ENCODE measurements around the gene RERE.

Gene RERE

DNA sequence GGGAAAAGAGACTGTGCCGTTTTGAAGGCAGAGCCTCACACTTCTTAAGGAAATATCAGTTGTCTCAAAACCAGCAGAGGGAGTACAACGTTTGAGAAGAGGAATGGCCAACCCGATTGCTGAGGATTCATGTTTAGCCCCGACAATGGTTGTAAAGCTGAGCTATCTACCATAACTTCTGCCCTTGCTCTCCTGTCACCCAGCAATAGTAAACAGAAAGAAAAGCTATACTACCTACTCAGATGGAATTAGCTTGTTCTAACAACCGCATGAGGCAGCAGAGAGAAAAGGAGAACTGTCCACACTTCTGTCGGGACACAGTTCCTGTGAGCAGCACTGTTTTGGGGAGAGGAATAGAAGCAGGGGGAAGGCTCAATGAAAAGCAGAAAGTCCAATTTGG lies 408.3 kb downstream of the RERE start:
- H3K79me2 ChIP-seq (ENCODE audit: insufficient read depth, low read length): peaks cover 100% of the 10 kb centered on the region
- no peak overlapping the region for H3K9ac ChIP-seq (ENCODE audit: low read length)
- H4K20me1 ChIP-seq (ENCODE audit: low read depth, low read length): peaks cover 21% of the 10 kb centered on the region
- TF ChIP-seq, protein P1, sequence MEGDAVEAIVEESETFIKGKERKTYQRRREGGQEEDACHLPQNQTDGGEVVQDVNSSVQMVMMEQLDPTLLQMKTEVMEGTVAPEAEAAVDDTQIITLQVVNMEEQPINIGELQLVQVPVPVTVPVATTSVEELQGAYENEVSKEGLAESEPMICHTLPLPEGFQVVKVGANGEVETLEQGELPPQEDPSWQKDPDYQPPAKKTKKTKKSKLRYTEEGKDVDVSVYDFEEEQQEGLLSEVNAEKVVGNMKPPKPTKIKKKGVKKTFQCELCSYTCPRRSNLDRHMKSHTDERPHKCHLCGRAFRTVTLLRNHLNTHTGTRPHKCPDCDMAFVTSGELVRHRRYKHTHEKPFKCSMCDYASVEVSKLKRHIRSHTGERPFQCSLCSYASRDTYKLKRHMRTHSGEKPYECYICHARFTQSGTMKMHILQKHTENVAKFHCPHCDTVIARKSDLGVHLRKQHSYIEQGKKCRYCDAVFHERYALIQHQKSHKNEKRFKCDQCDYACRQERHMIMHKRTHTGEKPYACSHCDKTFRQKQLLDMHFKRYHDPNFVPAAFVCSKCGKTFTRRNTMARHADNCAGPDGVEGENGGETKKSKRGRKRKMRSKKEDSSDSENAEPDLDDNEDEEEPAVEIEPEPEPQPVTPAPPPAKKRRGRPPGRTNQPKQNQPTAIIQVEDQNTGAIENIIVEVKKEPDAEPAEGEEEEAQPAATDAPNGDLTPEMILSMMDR (IDR thresholded peaks at IDR 0.05; ENCODE audit: insufficient read depth, low read length, poor library complexity, severe bottlenecking): peak; percentile 30
- TF ChIP-seq EZH2phosphoT487 (conservative IDR thresholded peaks at IDR 0.05; ENCODE audit: low read length): no peak
- H3K27me3 ChIP-seq (ENCODE audit: low read length): no peaks in the 10 kb centered on the region
- H3K4me3 ChIP-seq (ENCODE audit: insufficient read depth, low read length, poor library complexity, severe bottlenecking): no peak overlapping the region
- H3K36me3 ChIP-seq (ENCODE audit: low read length): peaks cover 57% of the 10 kb centered on the region
- H3K4me2 ChIP-seq (ENCODE audit: low read depth, low read length, poor library complexity, severe bottlenecking): no peak overlapping the region
- H3K27ac ChIP-seq (ENCODE audit: low read depth, low read length): peak overlapping the region; percentile 39; the same call in 1 of the 2 replicates
- no peaks in the 10 kb centered on the region for H3K9me3 ChIP-seq (ENCODE audit: insufficient read depth, low read length)
- H2AFZ ChIP-seq (ENCODE audit: low read depth, low read length, severe bottlenecking): no peak overlapping the region
- 0 out of 2 replicates have a peak, but pooled peaks cover 2% of the 10 kb centered on the region for H3F3A ChIP-seq (ENCODE audit: insufficient read depth)
- no peaks in the 10 kb centered on the region for H3K9me2 ChIP-seq (replicated peaks; ENCODE audit: insufficient read depth, low read length)

DNA sequence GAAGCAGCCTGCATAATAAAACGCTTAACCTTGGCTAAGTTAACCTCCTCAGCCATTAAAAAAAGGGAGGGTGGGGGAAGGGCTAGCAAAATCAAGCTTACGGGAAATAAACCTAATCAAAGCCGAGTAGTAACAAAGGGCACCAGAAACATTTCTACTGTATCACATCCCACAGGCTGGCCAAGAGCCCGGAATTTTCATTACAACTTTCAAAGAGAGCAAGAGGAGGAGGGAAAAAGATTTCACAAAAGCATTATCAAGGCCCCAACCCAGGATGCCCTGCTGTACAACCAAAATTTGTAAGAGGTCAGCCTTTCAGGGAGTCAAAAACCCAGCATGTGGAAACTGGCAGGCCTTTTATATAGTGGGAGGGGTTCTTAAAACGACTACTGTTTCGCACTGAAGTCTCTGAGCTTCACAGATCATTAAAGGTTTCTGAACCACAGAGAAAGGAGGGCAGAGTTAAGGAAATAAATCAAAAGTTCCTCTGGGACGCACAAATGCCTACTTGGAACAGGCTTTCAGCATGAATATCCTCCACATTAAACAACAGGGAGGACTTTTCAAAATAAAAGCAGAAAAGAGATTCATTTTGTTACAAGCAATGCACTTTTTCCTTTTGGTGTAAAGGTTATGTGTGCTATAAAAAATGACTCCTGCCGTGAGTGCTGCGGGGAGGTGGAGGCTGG lies 409.1 kb downstream of the RERE start:
- Histone ChIP-seq H3F3A (ENCODE audit: insufficient read depth) (0 out of 2 replicates have a peak, but pooled peaks cover 2% of the 10 kb centered on the region), H3K36me3 (ENCODE audit: low read length) (peaks cover 57% of the 10 kb centered on the region), H2AFZ (ENCODE audit: low read depth, low read length, severe bottlenecking) (no peak overlapping the region), H3K27ac (ENCODE audit: low read depth, low read length) (no peak overlapping the region), H3K4me2 (ENCODE audit: low read depth, low read length, poor library complexity, severe bottlenecking) (no peak overlapping the region), H3K4me3 (ENCODE audit: insufficient read depth, low read length, poor library complexity, severe bottlenecking) (no peak overlapping the region), H3K79me2 (ENCODE audit: insufficient read depth, low read length) (peaks cover 99% of the 10 kb centered on the region), H3K27me3 (ENCODE audit: low read length) (no peaks in the 10 kb centered on the region), H3K9me2 (replicated peaks; ENCODE audit: insufficient read depth, low read length) (no peaks in the 10 kb centered on the region), H3K9ac (ENCODE audit: low read length) (no peak overlapping the region), H3K9me3 (ENCODE audit: insufficient read depth, low read length) (no peaks in the 10 kb centered on the region), H4K20me1 (ENCODE audit: low read depth, low read length) (peaks cover 21% of the 10 kb centered on the region)
- TF ChIP-seq, protein P1 (IDR thresholded peaks at IDR 0.05; ENCODE audit: insufficient read depth, low read length, poor library complexity, severe bottlenecking): no peak
- TF ChIP-seq EZH2phosphoT487 (conservative IDR thresholded peaks at IDR 0.05; ENCODE audit: low read length): no peak

DNA sequence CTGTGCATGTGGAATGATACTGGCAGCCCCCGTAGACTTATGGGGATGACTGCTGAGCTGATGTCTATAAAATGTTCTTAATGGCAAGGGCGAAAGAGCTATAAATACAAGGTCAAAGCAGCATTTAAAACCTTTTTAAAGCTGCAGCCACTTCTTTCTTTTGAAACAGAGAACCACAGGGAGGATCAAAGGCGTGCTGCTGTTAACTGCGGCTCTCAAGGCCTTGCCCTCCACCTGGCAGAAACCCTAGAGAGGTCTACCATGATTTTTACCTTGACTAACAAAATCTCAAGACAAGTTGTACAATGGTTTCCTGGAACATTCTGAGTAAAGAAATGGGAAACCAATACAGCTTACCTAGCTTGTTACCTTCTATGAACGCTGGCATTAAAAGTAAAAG lies 409.8 kb downstream of the RERE start:
- Histone ChIP-seq H2AFZ (ENCODE audit: low read depth, low read length, severe bottlenecking) (no peak overlapping the region), H3K4me2 (ENCODE audit: low read depth, low read length, poor library complexity, severe bottlenecking) (no peak overlapping the region), H3K9me3 (ENCODE audit: insufficient read depth, low read length) (no peaks in the 10 kb centered on the region), H3K79me2 (ENCODE audit: insufficient read depth, low read length) (peaks cover 99% of the 10 kb centered on the region), H3K36me3 (ENCODE audit: low read length) (peaks cover 58% of the 10 kb centered on the region), H3F3A (ENCODE audit: insufficient read depth) (0 out of 2 replicates have a peak, but pooled peaks cover 2% of the 10 kb centered on the region), H3K9ac (ENCODE audit: low read length) (no peak overlapping the region), H3K4me3 (ENCODE audit: insufficient read depth, low read length, poor library complexity, severe bottlenecking) (no peak overlapping the region), H4K20me1 (ENCODE audit: low read depth, low read length) (peaks cover 21% of the 10 kb centered on the region), H3K27ac (ENCODE audit: low read depth, low read length) (no peak overlapping the region), H3K9me2 (replicated peaks; ENCODE audit: insufficient read depth, low read length) (no peaks in the 10 kb centered on the region), H3K27me3 (ENCODE audit: low read length) (no peaks in the 10 kb centered on the region)
- TF ChIP-seq, protein P1 (IDR thresholded peaks at IDR 0.05; ENCODE audit: insufficient read depth, low read length, poor library complexity, severe bottlenecking): no peak
- no peak for TF ChIP-seq EZH2phosphoT487 (conservative IDR thresholded peaks at IDR 0.05; ENCODE audit: low read length)

Measured in SU-DHL-6 (cell line).